ENCODE results near the gene FOXP1. TPM values are rescaled to one million over a fixed set of nuclear protein-coding genes. Genes with fewer than 3 reads are reported as not detected.
A peak's percentile ranks its signal among the peaks of the same experiment; 100 is the strongest.

The FOXP1 gene
- total RNA-seq, 4 donors from 2014 or later, result 169 to 300 (median 202) TPM

DNA sequence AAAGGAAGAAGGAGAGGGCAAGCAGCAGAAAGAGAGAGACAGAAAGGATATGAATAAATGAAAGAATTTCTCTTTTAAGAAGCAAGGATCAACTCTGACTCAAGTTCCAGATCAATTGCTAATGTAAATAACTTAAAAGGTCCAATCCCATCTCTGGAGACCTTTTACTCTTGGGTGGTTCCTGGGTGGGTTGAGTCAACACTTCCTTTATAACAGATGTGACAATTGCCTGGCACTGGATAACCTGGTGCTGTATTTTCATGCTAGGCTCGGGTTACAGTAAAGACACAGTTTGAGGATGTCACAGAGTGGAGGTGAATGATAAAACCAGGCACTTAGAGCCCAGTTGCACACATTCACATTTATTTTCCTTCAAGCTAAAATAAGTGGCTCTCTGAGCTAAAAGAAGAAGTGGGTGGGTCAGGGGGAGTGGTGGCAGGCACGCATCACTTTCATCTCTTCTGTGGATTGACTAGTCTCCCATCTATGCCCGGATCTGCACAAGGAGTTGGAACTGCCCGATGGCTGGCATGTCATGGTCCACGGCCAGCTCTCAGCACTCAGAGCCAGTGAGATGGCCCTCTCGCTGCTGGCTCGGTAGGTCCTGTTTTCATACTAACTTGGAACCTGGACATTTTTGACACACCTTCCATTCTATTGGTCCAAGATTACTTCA is 465.8 kb downstream of the FOXP1 start:
- ATAC-seq, result no peak
- TF ChIP-seq EP300 (IDR thresholded peaks at IDR 0.05) (no peak), POLR2AphosphoS5 (IDR thresholded peaks at IDR 0.05) (no peak), POLR2A (IDR thresholded peaks at IDR 0.05) (no peak)
- TF ChIP-seq, protein P1, sequence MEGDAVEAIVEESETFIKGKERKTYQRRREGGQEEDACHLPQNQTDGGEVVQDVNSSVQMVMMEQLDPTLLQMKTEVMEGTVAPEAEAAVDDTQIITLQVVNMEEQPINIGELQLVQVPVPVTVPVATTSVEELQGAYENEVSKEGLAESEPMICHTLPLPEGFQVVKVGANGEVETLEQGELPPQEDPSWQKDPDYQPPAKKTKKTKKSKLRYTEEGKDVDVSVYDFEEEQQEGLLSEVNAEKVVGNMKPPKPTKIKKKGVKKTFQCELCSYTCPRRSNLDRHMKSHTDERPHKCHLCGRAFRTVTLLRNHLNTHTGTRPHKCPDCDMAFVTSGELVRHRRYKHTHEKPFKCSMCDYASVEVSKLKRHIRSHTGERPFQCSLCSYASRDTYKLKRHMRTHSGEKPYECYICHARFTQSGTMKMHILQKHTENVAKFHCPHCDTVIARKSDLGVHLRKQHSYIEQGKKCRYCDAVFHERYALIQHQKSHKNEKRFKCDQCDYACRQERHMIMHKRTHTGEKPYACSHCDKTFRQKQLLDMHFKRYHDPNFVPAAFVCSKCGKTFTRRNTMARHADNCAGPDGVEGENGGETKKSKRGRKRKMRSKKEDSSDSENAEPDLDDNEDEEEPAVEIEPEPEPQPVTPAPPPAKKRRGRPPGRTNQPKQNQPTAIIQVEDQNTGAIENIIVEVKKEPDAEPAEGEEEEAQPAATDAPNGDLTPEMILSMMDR (IDR thresholded peaks at IDR 0.05), result no peak
- no peaks in the 10 kb centered on the region for H3K27me3 ChIP-seq
- no peaks in the 10 kb centered on the region for H3K9me3 ChIP-seq
- no peak overlapping the region for H3K4me3 ChIP-seq
- peaks cover 25 to 97% (median 27%) of the 10 kb centered on the region in 3 donors for H3K4me1 ChIP-seq
- H3K36me3 ChIP-seq, result no peaks in the 10 kb centered on the region
- 54 to 67% methylated on average over 2 to 7 of the region's 7 CpGs for WGBS, 2 donors (ENCODE audit: low coverage in 1 of 2)
- peak overlapping the region in 3 of 4 donors; percentile 53 to 62 (median 60) for H3K27ac ChIP-seq

DNA sequence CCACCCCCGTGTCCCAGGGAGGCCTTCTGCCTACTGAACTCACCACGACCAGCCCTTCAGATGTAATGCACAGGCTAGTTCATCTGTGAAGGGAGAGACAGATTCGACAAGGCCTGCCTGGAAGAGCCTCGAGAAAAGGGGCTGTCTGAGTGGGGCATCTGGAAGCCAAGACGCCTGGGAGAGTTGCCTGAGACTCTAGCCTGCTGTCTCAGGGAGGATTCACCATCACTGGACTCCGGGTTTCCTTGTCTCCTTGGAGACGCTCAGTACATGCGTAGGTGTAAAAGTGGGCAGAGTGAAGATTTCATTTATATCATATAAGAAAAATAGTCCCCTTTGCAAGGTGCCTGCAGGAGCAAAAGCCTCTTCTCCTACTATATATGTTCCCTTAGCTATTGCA is 468.9 kb downstream of the FOXP1 start:
- Histone ChIP-seq H3K9me3 (no peaks in the 10 kb centered on the region), H3K4me3 (no peak overlapping the region), H3K36me3 (peaks cover 0 to 16% of the 10 kb centered on the region in 2 donors), H3K27me3 (no peaks in the 10 kb centered on the region), H3K27ac (peak overlapping the region in 3 of 4 donors; percentile 77 to 82 (median 79)), H3K4me1 (peaks cover 17 to 99% (median 35%) of the 10 kb centered on the region in 3 donors)
- TF ChIP-seq, protein P1 (IDR thresholded peaks at IDR 0.05), result no peak
- TF ChIP-seq POLR2A (IDR thresholded peaks at IDR 0.05) (no peak), EP300 (IDR thresholded peaks at IDR 0.05) (no peak), POLR2AphosphoS5 (IDR thresholded peaks at IDR 0.05) (no peak)
- WGBS, 2 donors (ENCODE audit: low coverage in 1 of 2), result 47 to 73% methylated on average over 2 to 3 of the region's 8 CpGs
- ATAC-seq, result no peak

DNA sequence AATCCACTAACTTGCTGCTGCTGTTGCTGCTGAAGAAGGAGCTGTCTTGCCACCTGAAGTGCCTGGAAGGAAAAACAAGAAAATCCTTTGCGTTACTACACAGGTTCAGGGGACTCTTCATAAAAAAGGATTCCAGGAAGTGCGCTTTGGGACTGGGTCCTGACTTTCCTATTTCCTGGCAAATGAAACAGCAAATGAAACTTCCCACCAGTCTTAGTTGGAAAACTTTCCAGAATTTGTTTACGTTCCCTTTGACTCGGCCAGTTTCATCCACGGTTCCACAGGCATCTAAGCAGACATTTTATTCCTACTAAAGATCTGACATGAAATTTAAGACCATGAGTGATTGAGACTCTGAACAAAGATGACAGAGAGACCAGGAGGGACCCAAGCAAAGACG is 471.0 kb downstream of the FOXP1 start:
- peak overlapping the region; percentile 77 to 82 (median 81) for H3K27ac ChIP-seq
- TF ChIP-seq POLR2AphosphoS5 (IDR thresholded peaks at IDR 0.05) (peak; percentile 84), EP300 (IDR thresholded peaks at IDR 0.05) (no peak), POLR2A (IDR thresholded peaks at IDR 0.05) (no peak)
- TF ChIP-seq, protein P1 (IDR thresholded peaks at IDR 0.05), result no peak
- H3K36me3 ChIP-seq, result peaks cover 0 to 16% of the 10 kb centered on the region in 2 donors
- H3K4me3 ChIP-seq, result no peak overlapping the region
- H3K4me1 ChIP-seq, result peaks cover 18 to 99% (median 36%) of the 10 kb centered on the region in 3 donors
- no peak for ATAC-seq
- no peaks in the 10 kb centered on the region for H3K9me3 ChIP-seq
- no peaks in the 10 kb centered on the region for H3K27me3 ChIP-seq
- 13 to 25% methylated on average over 6 of the region's 6 CpGs for WGBS, 2 donors (ENCODE audit: low coverage in 1 of 2)

GRCh38 chr3:71111784-71112440 is 471.6 kb downstream of the FOXP1 start:
- no peak for ATAC-seq
- 46 to 53% methylated on average over 5 to 6 of the region's 6 CpGs for WGBS, 2 donors (ENCODE audit: low coverage in 1 of 2)
- peak overlapping the region; percentile 77 to 82 (median 81) for H3K27ac ChIP-seq
- H3K9me3 ChIP-seq, result no peaks in the 10 kb centered on the region
- no peaks in the 10 kb centered on the region for H3K27me3 ChIP-seq
- peak; percentile 40 for TF ChIP-seq POLR2AphosphoS5 (IDR thresholded peaks at IDR 0.05)
- TF ChIP-seq EP300 (IDR thresholded peaks at IDR 0.05), result no peak
- H3K4me1 ChIP-seq, result peaks cover 22 to 99% (median 36%) of the 10 kb centered on the region in 3 donors
- no peak overlapping the region for H3K4me3 ChIP-seq
- peaks cover 0 to 16% of the 10 kb centered on the region in 2 donors for H3K36me3 ChIP-seq

GRCh38 chr3:71110385-71111222 is 472.9 kb downstream of the FOXP1 start:
- Histone ChIP-seq H3K4me1 (peaks cover 24 to 100% (median 33%) of the 10 kb centered on the region in 3 donors), H3K27ac (peak overlapping the region; percentile 31 to 82 (median 78)), H3K36me3 (peaks cover 0 to 16% of the 10 kb centered on the region in 2 donors), H3K4me3 (no peak overlapping the region), H3K9me3 (no peaks in the 10 kb centered on the region), H3K27me3 (no peaks in the 10 kb centered on the region)
- TF ChIP-seq EP300 (IDR thresholded peaks at IDR 0.05), result no peak
- TF ChIP-seq, protein P1 (IDR thresholded peaks at IDR 0.05), result no peak
- no peak for TF ChIP-seq POLR2A (IDR thresholded peaks at IDR 0.05)
- TF ChIP-seq POLR2AphosphoS5 (IDR thresholded peaks at IDR 0.05), result no peak
- 66 to 70% methylated on average over 6 to 8 of the region's 8 CpGs for WGBS, 2 donors (ENCODE audit: low coverage in 1 of 2)
- ATAC-seq, result no peak
